ENCODE results near the gene CA12.

CA12 gene

GRCh38 chr15:63403254-63403945 lies 21.8 kb upstream of the CA12 start:
- DNase-seq (ENCODE audit: low read depth, low spot score), result no peak
- no peak overlapping the region for H3K4me3 ChIP-seq (ENCODE audit: low read length)

DNA sequence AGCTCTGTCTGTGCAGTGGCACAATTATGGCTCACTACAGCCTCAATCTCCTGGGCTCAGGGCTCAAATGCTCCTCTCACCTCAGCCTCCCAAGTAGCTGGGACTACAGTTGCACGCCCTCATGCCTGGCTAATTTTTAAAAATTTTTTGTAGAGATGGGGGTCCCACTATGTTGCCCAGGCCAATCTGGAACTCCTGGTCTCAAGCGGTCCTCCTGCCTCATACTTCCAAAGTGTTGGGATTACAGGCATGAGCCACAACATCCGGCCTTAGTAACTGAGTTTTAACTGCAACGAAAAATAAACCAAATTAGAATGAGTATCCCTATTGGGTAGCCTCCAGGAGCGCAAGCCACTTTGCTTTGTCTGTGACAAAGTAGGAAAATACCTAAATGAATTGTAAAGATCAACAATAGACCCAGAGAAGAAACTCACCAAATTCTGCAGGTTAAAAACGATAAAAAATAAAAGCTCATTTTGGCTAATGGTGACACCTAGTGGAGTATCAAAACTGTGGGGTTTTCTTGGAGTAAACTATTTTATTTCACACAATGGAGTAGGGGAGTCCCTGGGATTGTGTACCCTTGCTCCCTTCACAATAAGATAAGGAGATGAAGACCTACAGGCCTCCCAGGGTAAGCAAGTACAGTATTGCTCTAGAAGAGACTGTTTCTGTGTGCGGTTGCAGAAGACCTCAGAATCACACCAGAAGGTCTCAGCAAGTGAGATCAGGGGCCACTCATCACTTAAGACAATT lies 21.0 kb upstream of the CA12 start:
- H3K4me3 ChIP-seq (ENCODE audit: low read length), result no peak overlapping the region
- DNase-seq (ENCODE audit: low read depth, low spot score), result peak; percentile 33

GRCh38 chr15:63401714-63402497 lies 20.3 kb upstream of the CA12 start:
- no peak for DNase-seq (ENCODE audit: low read depth, low spot score)
- no peak overlapping the region for H3K4me3 ChIP-seq (ENCODE audit: low read length)

DNA sequence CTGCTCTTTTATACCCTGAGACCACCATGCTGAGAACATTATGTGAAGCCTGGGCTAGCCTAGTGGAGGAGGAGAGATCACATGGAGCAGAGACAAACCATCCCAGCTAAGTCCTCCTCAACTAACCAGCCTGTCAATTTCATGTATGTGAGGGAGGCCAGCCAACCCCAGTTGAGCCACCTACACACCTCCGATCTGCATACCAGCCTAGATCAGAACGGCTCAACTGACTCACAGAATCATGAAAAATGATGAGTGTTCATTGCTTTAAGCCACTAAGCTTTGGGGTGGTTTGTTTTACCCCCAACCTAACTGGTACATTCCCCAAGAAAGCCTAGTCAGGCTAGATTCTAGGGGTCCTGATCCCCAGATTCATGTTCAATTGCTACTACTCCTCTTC lies 19.4 kb upstream of the CA12 start:
- no peak overlapping the region for H3K4me3 ChIP-seq (ENCODE audit: low read length)
- no peak for DNase-seq (ENCODE audit: low read depth, low spot score)

GRCh38 chr15:63398456-63398855 lies 16.8 kb upstream of the CA12 start:
- H3K4me3 ChIP-seq (ENCODE audit: low read length), result no peak overlapping the region
- DNase-seq (ENCODE audit: low read depth, low spot score), result no peak

- no peak overlapping the region for H3K4me3 ChIP-seq (ENCODE audit: low read length)
- DNase-seq (ENCODE audit: low read depth, low spot score), result no peak
These were observed 14.7 kb upstream of the CA12 start for GRCh38 chr15:63396152-63396928.

DNA sequence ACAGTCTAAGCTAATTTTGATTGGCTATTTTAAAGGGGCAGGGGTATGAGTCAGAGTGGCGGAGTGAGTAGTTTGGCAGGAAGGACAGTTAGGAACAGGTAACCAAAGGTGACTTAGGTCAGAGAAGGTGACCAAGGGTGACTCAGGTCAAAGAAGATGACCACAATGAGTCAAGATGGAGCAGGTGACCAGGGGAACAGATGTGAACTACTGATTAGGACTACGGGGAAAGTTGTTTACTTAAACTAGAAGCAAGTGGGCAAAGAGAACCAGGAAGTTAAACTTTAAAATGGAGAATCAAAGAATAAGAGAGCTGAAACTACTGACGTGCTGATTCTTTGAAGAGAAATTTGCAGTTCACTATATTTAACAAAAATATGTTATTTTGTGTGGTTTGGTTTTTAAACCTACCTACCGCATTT lies 14.1 kb upstream of the CA12 start:
- no peak overlapping the region for H3K4me3 ChIP-seq (ENCODE audit: low read length)
- no peak for DNase-seq (ENCODE audit: low read depth, low spot score)

DNA sequence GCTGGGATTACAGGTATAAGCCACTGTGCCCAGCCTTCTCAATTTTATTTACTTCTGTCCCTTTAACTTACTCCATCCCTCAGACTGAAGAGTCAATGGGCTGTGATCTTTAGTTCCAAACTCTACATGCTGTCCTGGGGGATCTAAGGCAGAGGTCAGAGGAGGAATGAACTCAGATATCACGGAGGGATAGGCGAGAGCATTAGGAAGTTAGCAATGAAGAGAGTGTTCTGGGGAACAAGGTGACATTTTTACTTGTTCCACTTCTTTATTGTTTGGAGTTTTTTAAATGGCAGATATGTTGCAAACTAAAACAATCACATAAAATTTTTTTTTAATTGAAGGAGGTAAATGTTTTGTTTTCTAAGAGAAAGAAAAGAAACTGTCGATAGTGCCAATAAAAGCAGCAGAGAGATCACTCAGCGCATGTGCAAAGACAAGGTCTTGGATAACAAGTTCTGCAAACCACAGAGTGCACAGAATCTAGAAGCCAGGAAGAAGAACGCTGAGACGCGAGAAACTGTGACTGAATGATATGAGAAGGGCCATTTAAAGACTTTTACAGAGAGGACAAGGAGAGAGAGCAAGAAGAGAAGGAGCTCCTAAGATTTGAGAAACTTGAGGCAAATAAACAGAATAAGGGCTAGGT lies 10.8 kb upstream of the CA12 start:
- no peak overlapping the region for H3K4me3 ChIP-seq (ENCODE audit: low read length)
- DNase-seq (ENCODE audit: low read depth, low spot score), result peak; percentile 35

DNA sequence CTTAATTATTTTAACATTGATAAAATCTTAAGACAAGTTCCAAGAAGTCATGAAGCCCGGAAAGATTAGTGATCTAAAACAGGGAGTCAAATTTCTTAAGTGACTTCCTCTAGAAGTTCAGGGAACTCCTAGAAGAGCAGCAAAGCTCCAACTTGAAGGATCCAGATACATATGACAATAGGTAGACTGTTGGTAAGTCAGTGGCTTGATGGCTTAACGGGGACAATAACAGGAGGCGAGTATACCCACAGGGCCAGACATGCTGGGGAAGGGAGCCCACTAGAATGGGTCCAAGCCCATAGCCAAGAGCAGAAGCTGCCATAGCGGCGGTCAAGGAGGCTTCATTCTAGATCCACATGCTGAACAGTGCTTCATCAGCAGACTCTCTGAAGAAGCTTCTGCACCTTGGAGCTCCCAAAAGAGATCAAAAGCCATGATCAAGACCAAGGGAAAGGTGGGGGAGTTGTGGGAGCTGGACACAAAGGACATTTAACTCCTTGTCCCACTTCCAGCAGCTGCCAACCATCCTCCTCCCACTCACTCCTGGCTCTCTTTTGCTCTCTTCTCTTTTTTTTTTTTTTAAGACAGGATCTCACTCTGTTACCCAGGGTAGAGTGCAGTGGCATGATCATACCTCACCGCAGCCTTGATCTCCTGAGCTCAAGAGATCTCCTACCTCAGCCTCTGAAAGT lies 10.2 kb upstream of the CA12 start:
- no peak overlapping the region for H3K4me3 ChIP-seq (ENCODE audit: low read length)

DNA sequence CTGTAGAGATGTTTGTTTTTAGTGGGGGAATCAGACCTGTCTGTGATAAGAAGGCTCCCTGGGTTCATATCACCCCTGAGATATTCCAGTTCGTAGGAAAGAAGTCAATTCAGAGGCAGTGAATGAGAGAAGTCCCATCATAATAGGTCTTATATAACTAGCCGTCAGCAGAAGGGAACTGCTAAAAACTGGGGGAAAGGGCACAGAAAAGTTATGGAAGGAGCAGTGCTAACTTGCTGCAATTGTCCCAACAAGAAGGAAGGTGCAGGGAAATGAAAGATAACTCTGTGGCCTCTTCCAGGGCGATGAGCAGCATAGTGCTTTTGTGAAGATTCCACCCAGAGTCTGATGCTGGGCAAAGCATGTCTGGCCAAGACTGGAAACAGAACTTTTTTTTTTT lies 9.0 kb upstream of the CA12 start:
- no peak for DNase-seq (ENCODE audit: low read depth, low spot score)

More for the DNA sequence above, 10.2 kb upstream of the CA12 start:
- no peak for DNase-seq (ENCODE audit: low read depth, low spot score)

GRCh38 chr15:63389902-63390670 lies 8.4 kb upstream of the CA12 start:
- DNase-seq (ENCODE audit: low read depth, low spot score), result no peak
- H3K4me3 ChIP-seq (ENCODE audit: low read length), result no peak overlapping the region

More for the DNA sequence above, 9.0 kb upstream of the CA12 start:
- no peak overlapping the region for H3K4me3 ChIP-seq (ENCODE audit: low read length)

- no peak for DNase-seq (ENCODE audit: low read depth, low spot score)
- no peak overlapping the region for H3K4me3 ChIP-seq (ENCODE audit: low read length)
These were observed 6.9 kb upstream of the CA12 start for GRCh38 chr15:63388511-63388910.

DNA sequence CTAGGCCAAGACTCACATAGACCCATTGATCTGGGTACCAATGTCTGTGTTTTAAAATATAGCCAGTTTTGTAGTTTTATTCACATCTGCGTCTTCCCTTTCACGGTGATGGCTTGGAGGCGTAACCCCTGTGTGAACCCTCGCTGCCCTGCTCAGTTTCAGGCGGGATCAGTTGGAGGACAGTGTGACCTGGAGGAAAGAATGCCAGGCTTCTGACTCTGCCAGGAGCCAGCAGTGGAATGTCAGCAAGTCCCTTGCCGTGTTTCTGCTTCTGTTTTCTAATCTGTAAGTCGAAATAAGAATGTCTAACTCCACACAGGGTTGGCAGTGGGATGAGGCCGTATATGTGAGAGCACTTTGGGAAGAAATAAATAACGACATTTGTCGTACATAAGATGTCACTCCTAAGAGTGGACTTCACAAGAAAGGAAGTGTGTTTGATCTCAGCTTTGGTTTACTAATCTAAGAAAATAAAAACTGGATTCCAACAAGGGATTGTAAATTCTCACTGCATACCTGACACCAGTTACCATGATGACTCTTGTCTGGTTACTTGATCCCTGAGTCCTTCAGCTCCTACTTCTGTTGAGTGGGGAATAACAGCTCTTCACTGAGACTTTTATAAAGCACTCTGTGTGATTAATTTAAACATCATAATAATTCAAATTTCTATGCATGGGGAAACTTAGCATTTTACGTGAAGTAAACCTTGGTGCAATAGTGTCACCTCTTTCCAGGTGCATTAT lies 6.3 kb upstream of the CA12 start:
- H3K4me3 ChIP-seq (ENCODE audit: low read length), result no peak overlapping the region
- no peak for DNase-seq (ENCODE audit: low read depth, low spot score)

DNA sequence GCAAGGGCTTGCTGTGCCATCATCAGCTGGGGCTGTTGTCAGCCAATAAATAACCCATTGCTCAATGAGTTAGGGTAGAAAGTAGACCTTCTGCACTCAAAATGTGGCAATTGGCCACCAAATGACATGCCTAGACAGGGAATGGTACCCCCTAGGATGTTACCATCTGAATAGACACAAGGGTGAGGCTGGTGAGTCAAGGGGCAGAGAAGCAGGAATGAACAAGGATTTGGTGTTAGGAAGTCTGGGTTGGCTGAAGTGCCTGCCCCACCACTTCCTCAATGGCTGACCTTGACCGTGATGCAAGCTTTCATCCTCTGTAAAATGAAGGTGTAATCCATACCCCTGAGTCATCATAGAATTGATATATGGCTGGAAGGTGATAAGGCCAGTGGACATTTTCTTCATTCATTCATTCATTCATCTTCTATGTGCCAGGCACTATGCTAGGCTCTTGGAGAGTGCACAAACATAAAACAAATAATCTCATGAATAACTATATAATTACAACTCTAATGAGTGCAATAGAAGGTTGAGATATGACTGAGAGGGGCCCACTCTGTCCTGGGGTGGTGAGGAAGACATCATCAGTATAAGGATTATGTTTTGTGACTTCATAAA lies 4.4 kb upstream of the CA12 start:
- H3K4me3 ChIP-seq (ENCODE audit: low read length), result no peak overlapping the region
- DNase-seq (ENCODE audit: low read depth, low spot score), result no peak

DNA sequence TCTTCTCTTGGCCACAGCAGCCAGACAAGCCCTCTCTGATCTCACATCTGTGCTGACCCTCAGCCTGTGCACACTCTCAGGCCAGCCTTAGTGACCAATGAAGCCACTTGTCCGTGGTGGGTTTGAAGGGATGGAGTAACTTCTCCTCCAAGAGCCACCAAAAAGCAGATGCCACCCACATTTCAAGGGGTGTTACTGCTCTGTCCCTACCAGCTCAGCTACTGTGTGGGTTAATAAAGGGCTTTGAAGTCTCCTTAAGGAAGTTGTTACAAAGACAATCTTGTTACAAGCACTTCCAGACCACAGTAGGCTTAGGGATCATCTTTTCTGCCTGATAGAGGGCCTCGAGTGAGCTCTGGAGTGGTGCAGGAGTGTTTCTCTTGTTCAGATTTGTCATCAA lies 3.3 kb upstream of the CA12 start:
- H3K4me3 ChIP-seq (ENCODE audit: low read length), result no peak overlapping the region
- DNase-seq (ENCODE audit: low read depth, low spot score), result no peak

DNA sequence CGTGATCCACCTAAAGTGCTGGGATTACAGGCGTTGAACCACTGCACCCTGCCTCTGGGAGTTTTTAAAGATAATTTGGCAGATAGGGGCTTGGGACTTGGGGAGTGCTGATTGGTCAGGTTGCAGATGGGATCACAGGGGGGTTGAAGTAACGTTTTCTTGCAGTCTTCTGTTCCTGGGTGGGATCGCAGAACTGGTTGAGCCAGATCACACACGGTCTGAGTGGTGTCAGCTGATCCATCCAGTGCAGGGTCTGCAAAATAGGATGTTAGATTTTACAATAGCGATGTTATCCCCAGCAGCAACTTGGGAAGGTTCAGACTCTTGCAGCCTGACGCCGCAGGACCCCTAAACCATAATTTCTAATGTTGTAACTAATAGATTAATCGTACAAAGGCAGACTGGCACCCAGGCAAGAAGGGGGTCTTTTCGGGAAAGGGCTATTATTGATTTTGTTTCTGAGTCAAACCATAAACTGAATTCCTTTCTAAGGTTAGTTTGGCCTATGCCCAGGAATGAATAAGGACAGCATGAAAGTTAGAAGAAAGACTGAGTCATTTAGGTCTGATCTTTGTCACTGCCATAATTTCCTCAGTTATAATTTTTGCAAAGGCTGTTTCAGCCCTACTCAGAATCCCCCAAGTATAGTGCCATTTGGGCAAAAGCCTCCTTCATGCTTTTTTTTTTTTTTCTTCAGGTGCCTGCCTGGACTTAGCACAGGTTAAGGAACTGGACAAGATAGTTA lies 1.5 kb upstream of the CA12 start:
- DNase-seq (ENCODE audit: low read depth, low spot score), result no peak
- no peak overlapping the region for H3K4me3 ChIP-seq (ENCODE audit: low read length)
